Kidney (tissue), 14 donors: Measurements from ENCODE around the gene GAB2. TPM values are rescaled to one million over a fixed set of nuclear protein-coding genes. Genes with fewer than 3 reads are reported as not detected.

Source experiments
- DNase-seq, 5 donors: peaks; one replicate each; pipeline ENCODE4 v3.0.0-alpha.2; 2013 to 2020
- FAIRE-seq: peaks from 2 replicates; lab custom pipeline; 2012; peaks lifted over from hg19 to GRCh38; lab: Jason Lieb, UNC
- H3K27ac ChIP-seq, 2 donors: one replicate each; pipeline ENCODE4 v1.7.0; 2013; ENCODE audit warnings: low read depth in 2 of 2, low read length in 2 of 2, inconsistent platforms in 1 of 2
- H3K27me3 ChIP-seq: one replicate; pipeline ENCODE4 v1.7.1; 2013; ENCODE audit warnings: low read length, inconsistent platforms; ENCODE audit not compliant: control insufficient read depth, insufficient read depth
- H3K36me3 ChIP-seq, 3 donors: one replicate each; pipeline versions ENCODE4 v1.7.0 to v1.7.1; 2013; ENCODE audit warnings: low read length in 3 of 3, control low read depth in 1 of 3, inconsistent platforms in 1 of 3; ENCODE audit not compliant: insufficient read depth in 3 of 3, control insufficient read depth in 2 of 3
- H3K4me1 ChIP-seq, 3 donors: one replicate each; pipeline versions ENCODE4 v1.7.0 to v1.7.1; 2013; ENCODE audit warnings: low read length in 3 of 3, inconsistent platforms in 1 of 3, low read depth in 1 of 3; ENCODE audit not compliant: control insufficient read depth in 2 of 3, insufficient read depth in 2 of 3
- H3K4me3 ChIP-seq, 3 donors: one replicate each; pipeline versions ENCODE4 v1.7.0 to v1.8.1; 2013; ENCODE audit warnings: low read length in 3 of 3, control low read depth in 1 of 3, inconsistent platforms in 1 of 3
- H3K9ac ChIP-seq, 3 donors: one replicate each; pipeline versions ENCODE4 v1.7.0 to v1.7.1; 2013; ENCODE audit warnings: low read length in 3 of 3, control low read depth in 1 of 3, inconsistent platforms in 1 of 3
- H3K9me3 ChIP-seq, 3 donors: one replicate each; pipeline versions ENCODE4 v1.7.0 to v1.7.1; 2013; ENCODE audit warnings: low read length in 3 of 3, control low read depth in 1 of 3, inconsistent platforms in 1 of 3; ENCODE audit not compliant: control insufficient read depth in 2 of 3, insufficient read depth in 1 of 3
- intact Hi-C: fragments of 100-400 bp; cut with DNase I; formaldehyde crosslinking; loops from one replicate; pipeline ENCODE4 v1.11.1; 2022
- polyA plus RNA-seq: library from polyadenylated mRNA; stranded (reverse); fragments of 350-450 nt; fragmentation: Illumina TruSeq; extraction: RNeasy Lipid Tissue Mini Kit (QIAGEN cat#74804); gene quantifications from one replicate; pipeline ENCODE4 v1.2.3, GENCODE V29; 2014; ENCODE audit warnings: low read depth, low replicate concordance; ENCODE audit not compliant: insufficient read depth
- total RNA-seq: library from RNA; stranded (reverse); fragmentation: NEBNext Ultra II Directional; extraction: Animal tissue kit (Norgen Biotek cat#: 25700); gene quantifications from one replicate; pipeline ENCODE4 v1.2.1, GENCODE V29; 2021
- TF ChIP-seq, protein P1 (sequence below): IDR thresholded peaks from 3 replicates; pipeline ENCODE4 v1.5.1; 2012; ENCODE audit warnings: mild to moderate bottlenecking, moderate library complexity, borderline replicate concordance; ENCODE audit not compliant: insufficient read depth; ENCODE audit errors: extremely low read depth
- donor health status: control.
- donor health status: control.
- donor health status: control.
- donor health status: control.
- donor health status: control.
- donor health status: DM: yes; HTN: yes; CAD: no.
- donor health status: Normal renal cell carcinoma (clear cell type).

GAB2 gene
- total and polyA plus RNA-seq, 2 donors from 2014 or later: 3.3 to 23.6 TPM

DNA sequence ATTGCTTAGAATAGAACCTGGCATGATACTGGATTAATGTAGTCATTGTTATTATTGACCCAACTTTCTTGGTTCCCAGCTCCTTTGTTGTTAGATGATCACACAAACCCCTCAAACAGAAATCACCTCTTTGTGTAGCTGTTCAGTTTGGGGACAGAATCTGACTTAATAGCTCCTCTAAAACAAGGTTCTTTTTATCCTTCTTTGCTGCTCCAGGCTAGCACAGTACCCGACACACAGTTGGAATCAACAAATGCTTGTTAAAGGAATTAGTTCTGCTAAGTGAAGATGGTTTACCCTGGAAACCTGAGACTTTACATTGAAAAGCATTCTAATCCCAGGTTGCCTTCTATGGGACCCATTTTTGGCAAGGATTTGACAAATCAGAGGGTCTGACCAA lies 43.9 kb downstream of the GAB2 start:
- TF ChIP-seq, protein P1, sequence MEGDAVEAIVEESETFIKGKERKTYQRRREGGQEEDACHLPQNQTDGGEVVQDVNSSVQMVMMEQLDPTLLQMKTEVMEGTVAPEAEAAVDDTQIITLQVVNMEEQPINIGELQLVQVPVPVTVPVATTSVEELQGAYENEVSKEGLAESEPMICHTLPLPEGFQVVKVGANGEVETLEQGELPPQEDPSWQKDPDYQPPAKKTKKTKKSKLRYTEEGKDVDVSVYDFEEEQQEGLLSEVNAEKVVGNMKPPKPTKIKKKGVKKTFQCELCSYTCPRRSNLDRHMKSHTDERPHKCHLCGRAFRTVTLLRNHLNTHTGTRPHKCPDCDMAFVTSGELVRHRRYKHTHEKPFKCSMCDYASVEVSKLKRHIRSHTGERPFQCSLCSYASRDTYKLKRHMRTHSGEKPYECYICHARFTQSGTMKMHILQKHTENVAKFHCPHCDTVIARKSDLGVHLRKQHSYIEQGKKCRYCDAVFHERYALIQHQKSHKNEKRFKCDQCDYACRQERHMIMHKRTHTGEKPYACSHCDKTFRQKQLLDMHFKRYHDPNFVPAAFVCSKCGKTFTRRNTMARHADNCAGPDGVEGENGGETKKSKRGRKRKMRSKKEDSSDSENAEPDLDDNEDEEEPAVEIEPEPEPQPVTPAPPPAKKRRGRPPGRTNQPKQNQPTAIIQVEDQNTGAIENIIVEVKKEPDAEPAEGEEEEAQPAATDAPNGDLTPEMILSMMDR: no peak
- H3K4me3 ChIP-seq: no peak overlapping the region
- H3K27ac ChIP-seq: no peak overlapping the region
- no peak overlapping the region for H3K9ac ChIP-seq
- H3K36me3 ChIP-seq: no peaks in the 10 kb centered on the region
- intact Hi-C loops: no loop called here
- H3K9me3 ChIP-seq: no peaks in the 10 kb centered on the region
- H3K4me1 ChIP-seq: peaks cover 0 to 8% (median 4%) of the 10 kb centered on the region in 3 donors
- no peak for FAIRE-seq
- no peak for DNase-seq
- H3K27me3 ChIP-seq: no peaks in the 10 kb centered on the region

DNA sequence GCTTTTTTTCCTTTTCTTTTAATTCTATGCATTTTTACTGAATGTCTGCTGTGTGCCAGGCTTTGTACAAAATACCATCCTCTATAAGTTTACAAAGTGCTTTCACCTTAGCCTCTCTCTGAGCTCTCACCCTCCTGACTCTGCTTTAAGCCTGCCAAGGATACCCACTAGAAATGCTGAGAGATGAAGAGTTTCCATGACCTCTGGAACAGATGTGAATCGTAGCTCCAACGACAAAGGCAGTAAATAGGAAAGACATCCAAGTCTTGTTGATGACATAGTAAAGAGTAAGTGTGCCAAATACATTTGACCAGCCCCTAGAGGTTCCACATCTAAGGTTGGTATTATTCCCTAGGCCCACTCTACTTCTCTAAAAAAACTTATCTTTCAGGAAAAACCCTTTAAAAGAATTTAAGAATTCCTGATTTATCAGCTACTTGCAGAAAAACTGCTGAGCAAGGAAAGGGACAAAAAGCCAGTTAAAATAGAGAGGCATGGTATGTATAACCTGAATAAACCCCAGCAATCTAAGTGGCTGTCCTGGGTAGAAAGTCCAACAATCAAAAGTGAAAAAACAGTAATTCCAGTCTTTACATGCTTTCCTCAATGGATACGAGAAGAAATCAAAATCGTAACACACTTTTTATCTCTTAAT lies 45.4 kb downstream of the GAB2 start:
- no peak overlapping the region for H3K4me3 ChIP-seq
- DNase-seq (no peak), FAIRE-seq (no peak)
- no peaks in the 10 kb centered on the region for H3K27me3 ChIP-seq
- TF ChIP-seq, protein P1: no peak
- no peaks in the 10 kb centered on the region for H3K36me3 ChIP-seq
- H3K4me1 ChIP-seq: peaks cover 0 to 8% (median 4%) of the 10 kb centered on the region in 3 donors
- no peak overlapping the region for H3K27ac ChIP-seq
- intact Hi-C loops: no loop called here
- H3K9me3 ChIP-seq: no peaks in the 10 kb centered on the region
- H3K9ac ChIP-seq: no peak overlapping the region

DNA sequence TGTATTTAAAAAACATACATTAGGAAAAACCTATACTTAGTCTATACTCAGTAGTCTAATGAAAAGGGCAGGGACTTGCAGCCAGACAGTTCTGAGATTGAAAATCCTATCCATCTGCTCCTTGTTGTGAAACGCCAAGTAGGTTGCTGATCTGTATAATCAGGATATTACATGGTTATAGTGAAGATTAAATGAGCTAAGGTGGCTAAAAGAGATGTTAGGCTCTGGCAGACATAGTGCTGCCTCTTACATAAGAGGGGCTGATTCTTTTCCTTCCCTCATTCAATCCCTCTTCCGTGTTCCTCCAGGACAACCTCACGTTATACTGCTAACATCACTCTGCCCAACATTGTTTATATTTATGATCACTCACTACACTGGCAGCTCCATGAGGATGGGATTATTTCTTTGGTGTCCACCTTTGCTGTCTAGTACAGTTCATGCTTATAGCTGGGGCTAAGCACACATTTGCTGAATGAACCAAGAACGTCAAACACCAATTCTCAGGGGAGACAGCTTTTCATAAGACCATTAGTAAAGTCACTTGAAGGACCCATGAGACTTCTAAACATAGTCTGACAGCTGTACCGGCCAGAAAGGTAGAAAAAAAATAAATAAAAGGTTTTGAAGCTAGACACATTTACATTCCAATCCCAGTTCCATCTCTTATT lies 46.3 kb downstream of the GAB2 start:
- no peaks in the 10 kb centered on the region for H3K27me3 ChIP-seq
- H3K4me3 ChIP-seq: no peak overlapping the region
- intact Hi-C loops: no loop called here
- no peak overlapping the region for H3K27ac ChIP-seq
- FAIRE-seq: no peak
- H3K9me3 ChIP-seq: no peaks in the 10 kb centered on the region
- DNase-seq: no peak
- TF ChIP-seq, protein P1: no peak
- H3K36me3 ChIP-seq: no peaks in the 10 kb centered on the region
- H3K9ac ChIP-seq: no peak overlapping the region
- H3K4me1 ChIP-seq: peaks cover 0 to 8% (median 4%) of the 10 kb centered on the region in 3 donors
